ENCODE measurements around the gene HOXA3.

HOXA3 gene

DNA sequence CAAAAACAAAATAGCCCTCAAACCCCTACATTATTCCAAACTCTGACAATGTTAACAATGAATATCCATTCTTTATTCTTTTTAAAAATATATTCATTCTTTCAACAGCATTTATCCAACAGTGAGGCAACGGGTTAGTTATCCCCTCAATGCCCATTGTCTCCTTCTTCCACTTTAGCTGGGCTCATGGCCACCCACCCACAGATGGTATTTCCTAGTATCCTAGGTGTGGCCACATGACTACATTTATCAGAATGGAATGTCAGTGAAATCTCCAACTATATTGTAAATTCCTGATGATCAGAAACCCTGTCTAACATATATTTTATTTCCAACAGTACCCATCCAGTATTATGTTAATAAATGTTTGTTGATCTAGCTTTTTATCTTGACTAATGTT is 70.2 kb downstream of the HOXA3 start:
- no peak for DNase-seq

DNA sequence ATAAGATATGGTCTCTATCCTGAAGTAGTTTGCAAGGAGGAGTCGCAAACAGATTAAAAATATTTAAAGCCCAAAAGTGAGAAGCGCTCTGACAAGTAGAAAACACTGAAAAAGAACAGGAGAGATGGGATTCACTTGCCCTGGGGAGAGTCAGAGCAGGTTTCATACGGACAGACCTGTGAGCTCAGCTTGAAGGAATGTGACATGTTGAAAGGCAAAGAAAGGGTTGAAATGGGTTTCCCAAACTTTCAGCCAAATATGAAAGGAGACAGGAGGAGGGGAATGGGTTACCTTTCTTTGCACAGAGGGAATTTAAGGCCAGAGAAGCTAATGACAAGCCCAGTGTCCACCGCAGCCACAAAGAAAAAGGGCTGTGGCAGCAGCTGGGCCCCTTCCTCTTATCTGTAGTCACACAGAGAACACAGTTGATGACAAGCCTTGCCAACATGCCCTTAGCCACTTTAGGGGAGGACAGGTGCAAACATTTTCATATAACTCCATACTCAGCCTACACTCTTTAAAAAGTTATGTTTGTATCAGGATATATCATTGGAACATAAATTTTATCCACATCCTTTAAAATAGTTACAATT is 71.4 kb downstream of the HOXA3 start:
- no peak for DNase-seq

GRCh38 chr7:27079234-27079975 is 73.0 kb downstream of the HOXA3 start:
- peak; percentile 27 to 55 for DNase-seq

- no peak for DNase-seq
Observed at GRCh38 chr7:27078616-27079233, 73.7 kb downstream of the HOXA3 start.

DNA sequence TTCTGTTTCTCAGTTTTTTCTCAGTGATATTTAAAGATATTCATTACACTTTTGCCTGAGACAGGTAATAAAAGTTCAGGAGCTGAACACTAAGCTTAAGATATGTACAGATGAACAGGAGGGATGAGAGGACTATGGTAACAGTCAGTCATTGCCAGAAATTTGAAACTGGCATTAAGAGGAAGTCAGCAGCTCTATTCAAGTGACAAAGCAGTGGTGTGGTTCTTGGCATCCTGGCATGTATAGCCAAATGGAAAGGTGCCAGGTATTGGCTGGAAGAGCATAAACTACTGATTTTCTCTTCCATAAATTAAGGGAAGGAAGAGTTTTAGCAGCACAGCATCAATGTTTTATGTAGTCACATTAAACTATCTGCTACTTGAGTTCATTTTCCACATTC is 79.3 kb downstream of the HOXA3 start:
- DNase-seq = no peak

DNA sequence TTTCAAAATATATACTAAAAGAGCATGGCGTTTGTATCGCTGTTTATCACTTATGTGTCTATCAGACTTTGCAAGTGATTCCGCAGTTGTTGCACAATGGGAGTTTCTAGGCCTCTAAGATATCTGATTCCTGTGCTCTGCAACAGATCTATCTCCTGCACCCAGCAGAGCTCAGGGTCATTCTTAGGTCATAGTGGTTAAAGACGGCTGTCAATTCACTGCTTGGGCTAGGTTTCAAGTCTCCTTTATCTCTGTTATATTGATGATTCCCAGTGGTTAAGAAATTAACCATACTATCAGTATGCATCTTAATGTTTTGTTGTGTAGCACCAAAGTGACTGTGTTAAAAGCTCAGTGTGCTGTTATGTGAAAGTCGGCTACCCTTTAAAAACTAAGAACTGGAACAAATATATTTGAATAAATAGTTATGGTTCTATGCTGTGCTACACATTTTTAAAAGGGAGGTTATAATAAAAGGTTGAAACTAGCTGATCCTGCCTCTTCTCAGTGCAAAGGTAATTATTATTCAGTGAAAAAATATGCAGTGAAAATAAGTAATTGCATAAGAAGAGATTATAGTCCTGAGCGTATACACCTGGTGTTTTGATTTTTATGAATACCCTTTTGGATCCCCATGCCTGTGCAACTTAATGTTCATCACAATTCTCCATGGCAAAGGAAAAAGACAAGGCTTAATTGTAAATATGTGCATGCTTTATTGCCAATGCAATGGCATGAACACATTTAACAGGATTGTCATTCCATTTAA is 80.6 kb downstream of the HOXA3 start:
- DNase-seq = no peak

DNA sequence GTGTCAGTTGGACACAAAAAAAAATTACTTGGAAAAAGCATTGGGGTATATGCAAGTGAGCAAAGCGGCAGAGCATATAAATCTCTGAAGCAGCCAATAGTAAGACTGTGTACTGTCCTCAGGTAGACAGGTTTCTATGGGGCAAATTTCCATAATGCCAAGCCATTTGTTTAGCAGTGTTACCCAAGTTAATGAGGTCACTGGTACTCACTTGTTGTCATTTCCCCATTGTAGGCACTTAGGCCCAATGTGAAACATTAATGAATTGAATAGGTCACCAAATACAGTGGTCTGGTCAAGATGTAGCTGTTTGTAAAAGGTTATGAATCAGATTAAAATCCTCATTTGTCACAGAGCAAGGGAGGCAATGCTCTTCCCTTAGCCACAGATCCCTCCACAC is 84.1 kb downstream of the HOXA3 start:
- peak; percentile 11 to 15 for DNase-seq

DNA sequence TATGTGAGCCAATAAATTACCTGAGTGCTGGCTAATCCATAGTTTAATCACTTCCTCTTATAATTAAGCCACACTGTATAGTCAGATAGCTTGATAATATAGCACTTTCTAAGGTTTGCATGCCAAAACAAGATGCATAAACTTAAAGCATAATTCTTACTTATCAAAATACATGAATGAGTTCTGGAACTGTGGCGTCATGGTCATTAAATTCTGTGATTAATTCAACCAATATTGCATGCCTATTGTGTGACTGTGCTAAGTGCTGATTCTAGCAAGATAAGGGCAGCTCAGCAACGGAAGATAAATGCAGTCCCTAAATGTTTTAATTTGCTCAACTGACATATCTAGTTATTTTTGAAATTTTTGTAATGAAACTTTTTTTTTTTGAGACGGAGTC is 86.2 kb downstream of the HOXA3 start:
- no peak for DNase-seq

GRCh38 chr7:27065709-27066108 is 86.7 kb downstream of the HOXA3 start:
- DNase-seq = no peak

DNA sequence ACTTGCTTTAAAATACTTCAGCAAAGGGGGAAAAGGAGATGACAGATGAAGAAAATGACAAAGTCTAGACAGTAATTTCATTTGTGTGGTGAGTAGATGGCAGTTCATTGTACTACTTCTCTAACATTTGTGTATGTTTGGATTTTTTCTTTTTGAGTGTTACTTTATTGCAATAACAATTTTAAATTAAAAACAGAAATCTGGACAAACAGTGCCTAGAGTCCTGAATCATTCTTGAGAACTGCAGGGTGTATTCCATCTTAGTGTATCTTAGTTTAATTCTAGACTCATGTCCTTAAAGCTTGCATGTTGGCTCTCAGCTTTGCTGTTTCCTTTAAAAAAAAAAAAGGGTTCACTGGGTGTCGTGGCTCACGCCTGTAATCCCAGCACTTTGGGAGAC is 87.7 kb downstream of the HOXA3 start:
- DNase-seq = no peak

- DNase-seq = no peak
Observed at GRCh38 chr7:27064159-27064558, 88.2 kb downstream of the HOXA3 start.

- no peak for DNase-seq
Observed at GRCh38 chr7:27062946-27063345, 89.4 kb downstream of the HOXA3 start.
